ENCODE data around the gene C12orf54. TPM values are rescaled to one million over a fixed set of nuclear protein-coding genes. Genes with fewer than 3 reads are reported as not detected.

The C12orf54 gene
- not detected in 2 replicates for total RNA-seq

GRCh38 chr12:48482198-48482597 is at the start of gene C12orf54:
C12orf54 (plus strand) TSS chr12:48482498; CDS start chr12:48483297, 799 bp downstream.

GRCh38 chr12:48472259-48472658 is 10.0 kb upstream of the C12orf54 start, which contains the start of gene ANP32D:
ANP32D (plus strand) TSS chr12:48472559; CDS start chr12:48472665, 106 bp downstream.

GRCh38 chr12:48525332-48525731 is 43.0 kb downstream of the C12orf54 start, which contains the start of gene OR8S1:
OR8S1 (plus strand) TSS chr12:48525632; CDS start chr12:48525632, 0 bp downstream.

Other genes starting within 250 kb of the C12orf54 start
- 2.9 and 3.1 TPM in 2 replicates for gene ZNF641, start 131.6 kb upstream of the C12orf54 start, total RNA-seq
- gene ANP32D, start 9.9 kb upstream of the C12orf54 start, total RNA-seq, result not detected in 2 replicates
- not detected in 2 replicates for gene OR8S1, start 43.1 kb downstream of the C12orf54 start, total RNA-seq
- not detected in 2 replicates for gene LALBA, start 87.5 kb downstream of the C12orf54 start, total RNA-seq
- 36.8 and 45.0 TPM in 2 replicates for gene KANSL2, start 199.7 kb downstream of the C12orf54 start, total RNA-seq
- 12.4 and 23.1 TPM in 2 replicates for gene CCNT1, start 234.2 kb downstream of the C12orf54 start, total RNA-seq